ENCODE results near the gene DHRS3.
"Not testable (repeated sequence)": the region's sequence is repeated elsewhere in the genome, so short reads cannot be mapped to it uniquely, and the experiment has no call there.

Gene DHRS3

GRCh38 chr1:12546771-12547585 is 71.0 kb downstream of the DHRS3 start:
- Mint-ChIP-seq H3K36me3 (ENCODE audit: low read depth) (no peaks in the 10 kb centered on the region), H3K27ac (no peak overlapping the region), H3K4me3 (no peak overlapping the region), H3K27me3 (ENCODE audit: low read depth) (peaks cover 18% of the 10 kb centered on the region), H3K9me3 (no peaks in the 10 kb centered on the region), H3K4me1 (ENCODE audit: low read depth) (peaks cover 1% of the 10 kb centered on the region)

GRCh38 chr1:12544992-12545391 is 73.0 kb downstream of the DHRS3 start:
- H3K4me3 Mint-ChIP-seq, result no peak overlapping the region
- peaks cover 1% of the 10 kb centered on the region for H3K4me1 Mint-ChIP-seq (ENCODE audit: low read depth)
- H3K27me3 Mint-ChIP-seq (ENCODE audit: low read depth), result peaks cover 18% of the 10 kb centered on the region
- H3K27ac Mint-ChIP-seq, result no peak overlapping the region
- H3K9me3 Mint-ChIP-seq, result no peaks in the 10 kb centered on the region
- H3K36me3 Mint-ChIP-seq (ENCODE audit: low read depth), result no peaks in the 10 kb centered on the region

- H3K4me3 Mint-ChIP-seq, result no peak overlapping the region
- no peaks in the 10 kb centered on the region for H3K36me3 Mint-ChIP-seq (ENCODE audit: low read depth)
- peaks cover 1% of the 10 kb centered on the region for H3K4me1 Mint-ChIP-seq (ENCODE audit: low read depth)
- H3K27ac Mint-ChIP-seq, result no peak overlapping the region
- H3K27me3 Mint-ChIP-seq (ENCODE audit: low read depth), result peaks cover 18% of the 10 kb centered on the region
- no peaks in the 10 kb centered on the region for H3K9me3 Mint-ChIP-seq
Observed at GRCh38 chr1:12544357-12544756, 73.7 kb downstream of the DHRS3 start.

- no peak overlapping the region for H3K27ac Mint-ChIP-seq
- no peaks in the 10 kb centered on the region for H3K36me3 Mint-ChIP-seq (ENCODE audit: low read depth)
Observed at GRCh38 chr1:12543740-12544154, 74.3 kb downstream of the DHRS3 start.

GRCh38 chr1:12542616-12543592 is 75.1 kb downstream of the DHRS3 start:
- Mint-ChIP-seq H3K4me3 (no peak overlapping the region), H3K27me3 (ENCODE audit: low read depth) (peaks cover 18% of the 10 kb centered on the region), H3K4me1 (ENCODE audit: low read depth) (peaks cover 1% of the 10 kb centered on the region), H3K27ac (no peak overlapping the region), H3K9me3 (no peaks in the 10 kb centered on the region), H3K36me3 (ENCODE audit: low read depth) (peaks cover 2% of the 10 kb centered on the region)

More at GRCh38 chr1:12543740-12544154, 74.3 kb downstream of the DHRS3 start:
- Mint-ChIP-seq H3K4me1 (ENCODE audit: low read depth) (peaks cover 1% of the 10 kb centered on the region), H3K4me3 (no peak overlapping the region), H3K9me3 (no peaks in the 10 kb centered on the region), H3K27me3 (ENCODE audit: low read depth) (peaks cover 18% of the 10 kb centered on the region)

GRCh38 chr1:12542138-12542465 is 75.9 kb downstream of the DHRS3 start:
- H3K27me3 Mint-ChIP-seq (ENCODE audit: low read depth), result peaks cover 18% of the 10 kb centered on the region
- no peak overlapping the region for H3K27ac Mint-ChIP-seq
- peaks cover 8% of the 10 kb centered on the region for H3K9me3 Mint-ChIP-seq
- peaks cover 4% of the 10 kb centered on the region for H3K4me1 Mint-ChIP-seq (ENCODE audit: low read depth)
- H3K4me3 Mint-ChIP-seq, result no peak overlapping the region
- H3K36me3 Mint-ChIP-seq (ENCODE audit: low read depth), result peaks cover 8% of the 10 kb centered on the region

- peaks cover 12% of the 10 kb centered on the region for H3K36me3 Mint-ChIP-seq (ENCODE audit: low read depth)
- no peak overlapping the region for H3K27ac Mint-ChIP-seq
- H3K4me3 Mint-ChIP-seq, result no peak overlapping the region
- peaks cover 12% of the 10 kb centered on the region for H3K9me3 Mint-ChIP-seq
- peaks cover 4% of the 10 kb centered on the region for H3K4me1 Mint-ChIP-seq (ENCODE audit: low read depth)
- H3K27me3 Mint-ChIP-seq (ENCODE audit: low read depth), result peaks cover 18% of the 10 kb centered on the region
Observed at GRCh38 chr1:12541274-12542137, 76.5 kb downstream of the DHRS3 start.

GRCh38 chr1:12540580-12541273 is 77.3 kb downstream of the DHRS3 start:
- H3K27me3 Mint-ChIP-seq (ENCODE audit: low read depth), result peaks cover 18% of the 10 kb centered on the region
- H3K4me1 Mint-ChIP-seq (ENCODE audit: low read depth), result peaks cover 4% of the 10 kb centered on the region
- H3K27ac Mint-ChIP-seq, result no peak overlapping the region
- H3K36me3 Mint-ChIP-seq (ENCODE audit: low read depth), result peaks cover 19% of the 10 kb centered on the region
- H3K9me3 Mint-ChIP-seq, result peaks cover 19% of the 10 kb centered on the region
- H3K4me3 Mint-ChIP-seq, result no peak overlapping the region

GRCh38 chr1:12539705-12540579 is 78.1 kb downstream of the DHRS3 start:
- Mint-ChIP-seq H3K9me3 (peaks cover 27% of the 10 kb centered on the region), H3K36me3 (ENCODE audit: low read depth) (peaks cover 25% of the 10 kb centered on the region), H3K27ac (no peak overlapping the region), H3K4me3 (no peak overlapping the region), H3K27me3 (ENCODE audit: low read depth) (peaks cover 18% of the 10 kb centered on the region), H3K4me1 (ENCODE audit: low read depth) (peaks cover 3% of the 10 kb centered on the region)

- Mint-ChIP-seq H3K9me3 (peaks cover 27% of the 10 kb centered on the region), H3K4me3 (no peak overlapping the region), H3K27ac (no peak overlapping the region), H3K4me1 (ENCODE audit: low read depth) (peaks cover 3% of the 10 kb centered on the region), H3K36me3 (ENCODE audit: low read depth) (peaks cover 25% of the 10 kb centered on the region), H3K27me3 (ENCODE audit: low read depth) (peaks cover 14% of the 10 kb centered on the region)
Observed at GRCh38 chr1:12539320-12539704, 78.7 kb downstream of the DHRS3 start.

- H3K27ac Mint-ChIP-seq, result not testable (repeated sequence)
- H3K36me3 Mint-ChIP-seq (ENCODE audit: low read depth), result peaks cover 29% of the 10 kb centered on the region
Observed at GRCh38 chr1:12538536-12538935, 79.5 kb downstream of the DHRS3 start.

GRCh38 chr1:12537906-12538461 is 80.0 kb downstream of the DHRS3 start:
- H3K27me3 Mint-ChIP-seq (ENCODE audit: low read depth), result peaks cover 2% of the 10 kb centered on the region
- H3K4me3 Mint-ChIP-seq, result no peak overlapping the region
- H3K4me1 Mint-ChIP-seq (ENCODE audit: low read depth), result peaks cover 6% of the 10 kb centered on the region
- H3K36me3 Mint-ChIP-seq (ENCODE audit: low read depth), result peaks cover 29% of the 10 kb centered on the region
- peaks cover 27% of the 10 kb centered on the region for H3K9me3 Mint-ChIP-seq
- no peak overlapping the region for H3K27ac Mint-ChIP-seq

More at GRCh38 chr1:12538536-12538935, 79.5 kb downstream of the DHRS3 start:
- not testable (repeated sequence) for H3K4me1 Mint-ChIP-seq (ENCODE audit: low read depth); H3K4me3 Mint-ChIP-seq; H3K27me3 Mint-ChIP-seq (ENCODE audit: low read depth)
- peaks cover 27% of the 10 kb centered on the region for H3K9me3 Mint-ChIP-seq

- H3K9me3 Mint-ChIP-seq, result peaks cover 27% of the 10 kb centered on the region
- H3K36me3 Mint-ChIP-seq (ENCODE audit: low read depth), result peaks cover 29% of the 10 kb centered on the region
- H3K27me3 Mint-ChIP-seq (ENCODE audit: low read depth), result no peaks in the 10 kb centered on the region
- H3K4me3 Mint-ChIP-seq, result no peak overlapping the region
- H3K4me1 Mint-ChIP-seq (ENCODE audit: low read depth), result peaks cover 6% of the 10 kb centered on the region
- H3K27ac Mint-ChIP-seq, result no peak overlapping the region
Observed at GRCh38 chr1:12537294-12537693, 80.7 kb downstream of the DHRS3 start.

Measured in T-helper 1 cell treated with Interleukin-12 subunit alpha and Interleukin-12 subunit beta and Interleukin-4 antibody, amounts not matched to agents 30 μg/mL and 1 μg/mL, for 36 hours (primary cell).